HS-5 (cell line): ENCODE results near the gene GBE1.

ENCODE experiments used
- DNase-seq: peaks from one replicate; pipeline ENCODE4 v3.0.0-alpha.2; 2012; ENCODE audit warnings: low read depth

The GBE1 gene

DNA sequence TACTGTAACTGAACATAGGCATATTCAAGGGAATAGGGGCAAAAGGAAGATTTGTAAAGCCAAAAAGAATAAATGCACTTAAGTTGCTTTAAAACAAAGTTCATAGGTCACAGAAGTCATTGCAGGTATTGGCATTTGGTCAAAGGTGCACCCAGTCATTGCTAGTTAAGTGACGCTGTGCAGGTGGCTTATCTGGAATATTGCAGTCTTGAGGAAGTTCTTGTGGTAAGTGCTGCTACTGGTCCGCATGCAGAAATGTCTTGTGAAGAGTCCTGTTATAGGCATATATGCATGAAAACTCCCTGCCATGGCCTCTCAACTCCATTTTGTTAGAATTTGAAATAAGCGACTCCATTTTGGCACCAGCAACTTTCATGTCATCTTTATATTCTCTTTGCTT is 293.1 kb downstream of the GBE1 start:
- no peak for DNase-seq

DNA sequence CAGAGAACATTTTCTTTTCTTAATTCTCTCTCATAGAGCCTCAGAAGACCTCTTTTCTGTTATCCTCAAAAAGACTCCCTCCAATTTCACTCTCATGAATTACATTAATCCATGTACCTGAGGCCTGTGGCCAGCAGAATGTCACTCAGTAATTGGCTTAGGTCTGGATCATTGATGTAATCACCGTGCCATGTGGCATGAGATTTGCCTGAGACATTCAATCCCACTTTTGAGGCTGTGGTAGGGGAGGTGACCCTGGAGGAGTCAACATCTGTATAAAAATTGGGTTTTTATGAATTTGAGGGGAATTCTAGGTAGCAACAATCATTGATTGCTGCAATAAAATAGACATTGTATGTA is 295.3 kb downstream of the GBE1 start:
- DNase-seq = no peak

DNA sequence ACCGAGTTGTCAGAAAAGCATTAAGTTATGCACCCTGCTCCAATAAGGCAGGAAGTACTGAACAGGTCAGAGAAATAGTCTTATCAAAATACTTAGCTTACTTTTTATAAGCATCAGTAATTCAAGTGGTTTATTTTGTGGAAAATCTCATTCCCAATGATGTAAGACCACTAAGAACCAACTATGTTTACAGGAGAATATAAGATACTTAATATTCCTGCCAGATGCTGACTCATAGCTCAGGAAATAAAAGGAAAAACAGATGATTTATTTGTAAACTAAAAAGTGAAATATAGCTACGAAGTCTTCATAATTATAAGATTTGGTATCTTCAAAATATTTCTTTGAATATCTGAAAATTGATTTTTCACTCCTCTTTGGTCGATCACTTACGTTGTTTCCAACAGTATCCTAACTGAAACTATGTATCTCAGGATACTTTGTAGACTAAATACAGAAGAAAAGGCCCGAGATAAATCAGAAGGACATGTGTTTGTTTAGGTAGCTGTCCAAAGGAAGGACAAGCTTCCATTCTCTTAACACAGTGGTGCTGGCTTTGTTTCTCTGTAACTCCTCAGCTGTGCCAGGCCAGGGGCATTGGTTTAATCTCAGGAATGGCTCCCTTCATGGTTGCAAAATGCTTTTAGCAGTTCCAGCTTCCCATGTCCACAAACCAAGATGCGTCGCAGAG is 295.8 kb downstream of the GBE1 start:
- DNase-seq = no peak

DNA sequence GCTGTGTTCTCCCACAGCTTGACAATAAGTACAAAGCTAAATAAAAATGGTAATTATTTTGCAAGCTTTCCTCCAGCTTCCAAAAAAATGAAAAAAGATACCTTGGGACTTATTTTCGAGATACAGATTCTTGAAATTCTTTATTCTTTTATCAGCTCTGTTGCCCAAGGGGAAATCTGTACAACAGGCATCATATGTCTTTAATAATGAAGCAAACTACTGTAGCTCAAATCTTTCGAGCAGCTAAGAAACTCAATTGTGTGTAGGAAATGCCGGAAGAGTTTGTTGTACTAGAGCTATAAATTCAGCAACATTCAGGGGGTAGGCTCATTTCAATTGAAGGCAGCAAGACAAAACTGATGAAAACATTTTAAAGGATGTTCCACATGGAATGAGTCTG is 297.7 kb downstream of the GBE1 start:
- DNase-seq = no peak

DNA sequence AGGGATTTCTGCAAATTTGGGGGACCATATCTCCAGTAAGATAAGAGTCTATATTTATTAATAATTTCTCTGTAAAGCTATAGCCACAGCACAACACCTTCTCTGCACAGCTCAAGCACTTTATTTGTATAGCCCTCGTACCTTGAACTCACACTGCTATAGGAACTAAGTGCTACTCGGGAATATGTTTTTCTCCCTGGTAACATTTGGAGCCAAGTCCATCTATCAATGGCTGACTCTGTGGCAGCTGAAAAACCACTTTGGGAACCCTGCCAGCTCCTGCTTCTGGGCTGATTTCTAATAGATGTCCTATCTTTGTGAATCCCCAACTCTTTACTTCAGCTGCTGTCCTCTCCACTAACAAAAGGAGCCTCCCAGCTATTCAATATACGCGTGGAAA is 298.5 kb downstream of the GBE1 start:
- no peak for DNase-seq

DNA sequence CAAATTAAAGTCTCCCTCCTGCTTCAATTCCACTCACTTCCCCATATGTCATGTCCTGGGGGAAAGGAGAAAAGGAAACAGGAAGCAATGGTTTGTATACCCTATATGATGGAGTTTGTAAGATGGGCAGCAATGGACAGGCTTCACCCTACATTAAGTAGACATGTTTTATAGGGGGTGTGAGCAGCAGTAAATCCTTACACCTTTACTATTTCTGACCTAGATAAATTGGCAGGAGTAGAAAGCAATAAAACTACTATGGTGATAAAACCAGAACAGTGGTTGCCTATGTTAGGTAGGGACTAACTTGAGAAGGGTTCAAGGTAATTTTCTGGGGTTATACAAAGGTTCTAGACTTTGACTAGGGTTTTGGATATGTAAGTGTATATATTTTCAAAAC is 301.7 kb downstream of the GBE1 start:
- no peak for DNase-seq

DNA sequence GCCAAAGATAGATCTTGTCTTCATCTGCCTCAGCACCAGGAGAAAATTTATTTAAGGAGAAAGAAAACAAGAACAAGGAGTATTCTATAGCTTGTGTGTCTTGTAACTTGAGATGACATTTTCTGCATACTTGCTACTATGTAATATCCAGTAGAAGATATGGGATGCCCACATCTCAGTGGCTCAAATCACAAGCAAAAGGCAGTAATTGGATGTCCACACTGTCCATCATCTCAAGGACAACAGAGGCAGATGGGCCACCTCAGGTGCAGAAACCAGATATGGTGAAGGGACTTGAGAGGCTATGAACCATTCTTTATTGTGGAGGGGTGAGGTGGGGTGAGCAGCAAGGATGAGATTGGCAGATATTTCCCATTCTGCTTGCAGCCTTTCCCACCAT is 309.0 kb downstream of the GBE1 start:
- no peak for DNase-seq

DNA sequence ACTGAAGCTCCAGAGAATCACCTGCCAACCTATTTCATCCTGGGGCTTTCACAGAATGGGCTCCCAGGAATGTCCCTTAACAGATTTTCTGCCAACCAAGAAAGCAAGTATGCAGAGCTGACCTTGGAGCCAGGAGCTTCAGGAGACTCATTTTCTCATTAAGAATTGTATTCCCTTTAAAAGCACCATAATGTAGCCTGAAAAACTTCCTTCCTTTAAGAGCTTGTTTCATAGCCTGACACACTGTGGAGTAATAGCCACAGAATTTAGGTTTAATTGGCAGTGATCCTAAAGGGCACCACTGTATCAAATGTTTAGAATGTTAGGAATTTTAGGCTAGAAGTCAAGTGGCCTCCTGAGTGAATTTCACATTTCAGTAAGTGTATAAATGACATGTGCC is 309.8 kb downstream of the GBE1 start:
- DNase-seq = peak; percentile 93

DNA sequence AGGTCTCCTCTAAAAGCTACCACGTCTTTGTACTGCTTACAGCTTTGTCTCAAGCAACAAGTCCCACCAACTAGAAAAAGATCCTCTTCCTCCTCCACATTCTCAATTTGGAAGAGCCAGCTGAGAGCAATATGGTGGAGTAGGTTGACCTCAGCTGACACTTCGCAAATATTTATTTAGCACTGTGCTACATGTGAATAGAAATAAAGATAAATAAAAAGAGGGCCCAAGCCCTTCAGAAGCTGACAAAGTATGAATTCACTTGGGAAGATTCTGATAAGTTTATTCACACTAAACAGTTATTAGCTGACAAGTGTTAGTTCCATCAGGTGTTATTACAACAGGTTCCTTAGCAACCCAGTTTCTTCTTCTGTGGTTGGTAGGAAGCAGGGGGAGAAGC is 310.3 kb downstream of the GBE1 start:
- DNase-seq = no peak

DNA sequence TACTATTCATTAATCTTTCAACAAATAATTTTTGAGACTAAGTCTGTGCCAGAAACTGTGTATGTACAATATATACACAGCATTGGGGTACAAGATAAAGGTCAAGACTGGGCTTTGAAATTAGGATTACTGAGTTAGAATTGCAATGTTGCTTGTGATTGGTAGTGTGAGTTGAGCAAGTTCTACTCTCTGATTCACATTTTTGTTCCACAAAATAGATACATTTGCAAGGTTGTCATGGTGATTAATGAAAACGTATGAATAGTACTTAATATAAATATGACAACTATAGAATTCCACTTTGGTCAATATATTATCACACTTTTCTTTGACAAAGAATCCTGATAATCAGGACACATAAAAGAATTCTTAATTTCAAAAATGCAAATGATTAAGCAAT is 314.6 kb downstream of the GBE1 start:
- no peak for DNase-seq

DNA sequence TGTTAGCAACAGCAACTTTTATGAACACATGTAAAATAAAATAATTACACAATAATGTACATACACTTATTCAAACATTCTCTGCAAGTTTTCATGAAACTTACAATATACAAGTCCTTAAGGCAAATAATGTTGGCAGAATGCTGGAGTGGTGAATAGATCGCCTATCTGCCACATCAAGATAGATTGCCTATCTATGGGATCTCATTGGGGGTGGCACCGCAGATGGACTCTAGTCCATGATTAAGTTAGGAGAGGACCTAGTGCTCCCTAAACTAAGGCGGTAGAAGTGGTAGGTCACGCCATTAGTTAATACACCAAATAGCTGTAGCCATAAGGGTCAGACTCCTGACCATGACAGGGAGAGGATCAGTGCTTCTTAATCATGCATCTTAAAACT is 315.7 kb downstream of the GBE1 start:
- no peak for DNase-seq

DNA sequence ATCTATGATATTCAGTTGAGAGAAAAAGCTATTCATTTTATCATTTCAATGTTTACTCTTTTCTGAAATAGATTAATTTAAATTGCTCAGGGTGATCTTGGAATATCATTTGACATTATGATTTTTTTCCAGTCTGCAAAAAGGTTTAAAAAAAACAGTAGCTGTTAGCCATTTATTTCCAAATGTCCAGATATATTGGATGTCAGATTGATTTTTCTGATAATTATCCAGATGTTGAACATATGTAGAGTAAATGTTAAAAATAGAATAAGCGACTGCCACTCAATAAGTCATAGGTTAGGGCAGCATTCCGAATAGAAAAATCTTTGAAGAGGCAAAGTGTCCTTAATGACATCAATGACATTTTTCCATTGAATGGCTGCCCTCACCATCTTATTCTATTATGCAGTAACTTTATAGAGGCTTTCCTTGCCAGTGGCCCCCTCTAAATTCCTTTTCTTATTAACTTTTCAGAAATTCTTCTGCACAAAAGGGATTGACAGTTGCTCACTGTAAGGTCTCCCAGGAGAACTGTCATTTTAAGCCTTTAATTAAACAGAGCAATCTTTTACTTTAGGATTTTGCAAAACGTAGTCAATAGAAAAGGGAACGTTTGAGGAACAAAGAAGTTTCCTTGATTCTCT is 316.5 kb downstream of the GBE1 start:
- DNase-seq = no peak

DNA sequence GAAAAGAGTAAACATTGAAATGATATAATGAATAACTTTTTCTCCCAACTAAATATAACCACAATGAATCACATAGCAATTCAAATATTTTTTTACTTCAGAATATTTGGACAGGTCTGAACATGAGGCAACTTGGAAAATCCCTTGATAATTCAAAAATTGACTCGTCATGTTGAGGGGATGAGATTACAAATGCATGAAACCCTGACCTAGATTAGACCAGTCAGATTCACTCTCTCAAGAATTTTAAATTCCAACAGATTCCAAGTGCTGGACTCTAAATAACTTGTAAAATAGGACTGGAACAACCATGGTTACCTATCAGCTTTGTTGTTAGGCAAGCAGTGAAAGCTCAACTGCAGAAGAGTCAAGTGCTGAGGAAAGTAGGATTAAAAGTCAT is 317.5 kb downstream of the GBE1 start:
- peak; percentile 79 for DNase-seq

DNA sequence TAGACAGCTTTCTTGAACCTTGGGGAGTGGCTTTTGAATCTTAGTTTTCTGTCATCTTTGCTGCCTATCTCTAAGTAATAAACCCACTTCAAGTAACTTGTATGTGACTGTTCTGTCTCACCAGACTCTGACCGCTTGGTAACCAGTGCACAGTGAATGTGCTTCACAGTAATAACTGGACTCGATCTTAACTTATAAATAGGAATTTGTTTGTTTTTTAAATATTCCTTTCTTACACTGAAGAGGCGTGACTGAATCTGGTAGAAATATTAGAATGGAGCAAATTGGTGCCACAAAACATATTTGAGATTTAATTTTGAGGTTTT is 318.0 kb downstream of the GBE1 start:
- no peak for DNase-seq

DNA sequence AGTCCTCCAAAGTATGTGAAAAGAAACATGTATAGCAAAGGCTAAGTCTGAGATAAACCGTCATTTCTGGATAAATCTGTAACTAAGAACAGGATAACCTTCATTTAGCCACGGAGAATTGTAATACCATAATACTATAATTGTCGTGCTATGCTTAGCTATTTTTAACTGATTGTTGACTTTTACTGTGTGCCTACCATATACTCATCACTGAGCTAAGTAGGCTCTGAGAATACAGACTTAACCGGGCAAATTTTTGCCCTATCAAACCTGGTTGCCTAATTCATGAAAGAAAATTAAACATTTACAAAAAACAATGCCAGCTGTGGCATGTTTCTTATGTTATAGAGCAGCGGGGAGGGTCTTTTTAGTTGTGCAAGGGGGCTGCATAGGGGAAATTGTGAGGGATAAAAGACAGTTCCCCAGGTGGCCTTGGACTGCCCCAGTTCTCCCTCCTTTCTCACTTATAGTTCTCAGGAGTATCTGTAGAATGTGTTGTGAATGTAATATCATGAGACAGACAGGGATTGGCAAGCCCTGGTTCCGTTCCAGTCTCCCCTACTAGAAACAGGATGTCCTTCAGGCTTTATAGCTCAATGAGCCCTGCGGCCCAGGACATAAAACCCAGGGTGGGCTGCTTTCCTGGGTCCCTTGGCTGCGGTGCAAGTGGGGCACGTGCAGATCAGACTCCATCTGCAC is 318.5 kb downstream of the GBE1 start:
- DNase-seq = no peak

DNA sequence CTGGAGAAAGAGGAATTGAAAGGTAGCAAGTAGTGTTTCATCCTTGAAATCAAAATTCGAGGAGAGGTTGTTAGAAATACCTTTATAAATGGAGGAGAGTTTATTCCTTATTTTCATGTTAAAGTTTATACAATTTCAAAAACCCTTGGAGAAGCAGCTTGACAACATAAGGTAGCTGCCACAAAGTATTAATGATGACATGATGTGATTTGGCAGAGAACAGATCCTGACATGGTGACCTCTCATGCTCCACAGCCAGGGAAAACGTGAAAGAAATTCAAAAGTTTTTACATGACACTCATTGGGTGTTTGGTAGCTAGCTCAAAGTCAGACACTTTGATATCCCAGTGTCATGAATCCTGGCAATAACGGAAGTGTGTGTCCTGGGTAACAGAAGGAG is 320.8 kb downstream of the GBE1 start:
- DNase-seq = no peak
